ENCODE results near the gene ASPHD1. TPM values are rescaled to one million over a fixed set of nuclear protein-coding genes. Genes with fewer than 3 reads are reported as not detected.

Gene ASPHD1
- total and polyA plus RNA-seq, 10 donors: 0.28 to 1.6 (median 0.77) TPM; not detected in 4

- intact Hi-C loops (cut with DNase I; ENCODE audit: low total_unique reads): no loop called here
- H3K36me3 ChIP-seq: no peaks in the 10 kb centered on the region
- TF ChIP-seq POLR2AphosphoS5 (IDR thresholded peaks at IDR 0.05) (no peak), POLR2A (IDR thresholded peaks at IDR 0.05) (no peak)
- TF ChIP-seq, protein P1, sequence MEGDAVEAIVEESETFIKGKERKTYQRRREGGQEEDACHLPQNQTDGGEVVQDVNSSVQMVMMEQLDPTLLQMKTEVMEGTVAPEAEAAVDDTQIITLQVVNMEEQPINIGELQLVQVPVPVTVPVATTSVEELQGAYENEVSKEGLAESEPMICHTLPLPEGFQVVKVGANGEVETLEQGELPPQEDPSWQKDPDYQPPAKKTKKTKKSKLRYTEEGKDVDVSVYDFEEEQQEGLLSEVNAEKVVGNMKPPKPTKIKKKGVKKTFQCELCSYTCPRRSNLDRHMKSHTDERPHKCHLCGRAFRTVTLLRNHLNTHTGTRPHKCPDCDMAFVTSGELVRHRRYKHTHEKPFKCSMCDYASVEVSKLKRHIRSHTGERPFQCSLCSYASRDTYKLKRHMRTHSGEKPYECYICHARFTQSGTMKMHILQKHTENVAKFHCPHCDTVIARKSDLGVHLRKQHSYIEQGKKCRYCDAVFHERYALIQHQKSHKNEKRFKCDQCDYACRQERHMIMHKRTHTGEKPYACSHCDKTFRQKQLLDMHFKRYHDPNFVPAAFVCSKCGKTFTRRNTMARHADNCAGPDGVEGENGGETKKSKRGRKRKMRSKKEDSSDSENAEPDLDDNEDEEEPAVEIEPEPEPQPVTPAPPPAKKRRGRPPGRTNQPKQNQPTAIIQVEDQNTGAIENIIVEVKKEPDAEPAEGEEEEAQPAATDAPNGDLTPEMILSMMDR (IDR thresholded peaks at IDR 0.05 in 8 of 11, conservative IDR thresholded peaks at IDR 0.05 in 3 of 11): no peak
- H3K27me3 ChIP-seq (replicated peaks in 1 of 7): peaks cover 0 to 67% (median 28%) of the 10 kb centered on the region in 7 donors
- peak overlapping the region; percentile 7 to 66 (median 26) for H3K4me3 ChIP-seq
- H3K9me3 ChIP-seq: no peaks in the 10 kb centered on the region
- no peak for DNase-seq
- H3K4me1 ChIP-seq: peaks cover 3 to 19% (median 16%) of the 10 kb centered on the region in 6 donors
- no peak overlapping the region for H3K27ac ChIP-seq
- WGBS, 5 donors: 14 to 32% (median 24%) methylated on average over 18 of the region's 18 CpGs
Observed at GRCh38 chr16:29876217-29876593, 24.1 kb upstream of the ASPHD1 start.

DNA sequence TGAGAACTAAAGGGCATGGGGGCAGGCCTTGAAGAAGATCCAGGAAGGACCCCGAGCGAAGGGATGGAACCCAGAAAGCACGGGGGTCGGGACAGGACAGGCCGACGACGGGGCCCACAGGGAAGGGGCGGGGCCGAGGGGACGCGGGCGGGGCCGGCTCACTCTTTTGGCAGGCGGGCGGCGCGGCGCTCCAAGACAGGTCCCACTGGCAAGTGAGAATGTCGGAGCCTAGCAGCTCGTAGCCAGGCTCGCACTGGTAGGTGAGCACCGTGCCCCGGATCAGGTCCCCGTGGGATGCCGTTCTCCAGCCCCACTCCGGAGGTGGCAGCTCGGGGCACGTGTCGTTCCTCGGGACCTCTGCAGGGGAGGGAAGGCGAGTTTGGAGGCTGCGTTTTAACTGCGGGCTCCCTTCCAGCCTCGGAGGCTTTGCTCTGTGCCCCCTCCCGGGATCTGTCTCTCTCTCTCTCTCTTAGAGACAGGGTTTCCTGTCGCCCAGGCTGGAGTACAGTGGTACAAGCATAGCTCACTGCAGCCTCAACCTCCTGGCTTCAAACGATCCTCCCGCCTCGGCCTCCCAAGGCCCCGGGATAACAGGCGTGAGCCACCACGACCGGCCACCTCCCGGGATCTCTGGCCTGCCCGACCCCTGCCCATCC, 23.6 kb upstream of the ASPHD1 start:
- no peaks in the 10 kb centered on the region for H3K9me3 ChIP-seq
- DNase-seq: no peak
- H3K36me3 ChIP-seq: no peaks in the 10 kb centered on the region
- H3K4me1 ChIP-seq: peaks cover 3 to 19% (median 16%) of the 10 kb centered on the region in 6 donors
- intact Hi-C loops (cut with DNase I; ENCODE audit: low total_unique reads): no loop called here
- 6 to 9% (median 8%) methylated on average over 36 to 45 of the region's 45 CpGs for WGBS, 5 donors
- peaks cover 0 to 67% (median 28%) of the 10 kb centered on the region in 7 donors for H3K27me3 ChIP-seq (replicated peaks in 1 of 7)
- H3K27ac ChIP-seq: no peak overlapping the region
- peak overlapping the region; percentile 7 to 66 (median 26) for H3K4me3 ChIP-seq
- TF ChIP-seq POLR2AphosphoS5 (IDR thresholded peaks at IDR 0.05) (no peak), POLR2A (IDR thresholded peaks at IDR 0.05) (no peak)
- TF ChIP-seq, protein P1 (IDR thresholded peaks at IDR 0.05 in 8 of 11, conservative IDR thresholded peaks at IDR 0.05 in 3 of 11): no peak

DNA sequence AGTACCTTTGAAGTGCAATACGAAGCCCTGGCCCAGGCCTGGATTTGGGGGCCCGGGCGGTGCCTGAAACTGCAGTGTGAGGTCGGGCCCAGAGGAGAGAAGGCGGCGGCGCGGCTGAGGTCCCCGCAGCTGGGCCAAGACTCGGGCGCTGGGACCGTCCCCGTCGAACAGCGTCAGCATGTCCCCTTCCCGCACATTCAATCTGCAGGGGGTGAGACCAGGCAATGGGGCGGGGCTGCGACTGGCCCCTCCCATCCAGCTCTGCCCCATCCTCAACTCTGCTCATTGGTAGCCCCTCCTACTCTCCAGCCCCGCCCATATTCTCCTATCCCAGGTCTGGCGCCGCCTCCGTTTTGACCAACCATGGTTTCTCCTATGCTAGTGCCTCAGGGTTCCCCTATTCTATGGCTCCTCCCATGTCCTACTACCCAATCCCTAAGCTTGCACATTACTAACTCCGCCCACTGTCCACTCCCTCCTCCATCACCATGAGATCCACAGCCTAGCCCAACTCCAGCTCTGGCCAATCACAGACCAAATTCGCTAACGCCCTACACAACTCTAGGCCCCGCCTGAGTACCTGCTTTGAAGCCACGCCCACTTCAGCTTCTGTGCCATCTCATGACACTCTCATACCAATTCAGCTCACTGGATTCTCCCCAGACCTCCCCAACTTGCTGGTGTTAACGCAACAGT, 22.9 kb upstream of the ASPHD1 start:
- H3K27me3 ChIP-seq (replicated peaks in 1 of 7): peaks cover 0 to 63% (median 28%) of the 10 kb centered on the region in 7 donors
- H3K36me3 ChIP-seq: no peaks in the 10 kb centered on the region
- no peak overlapping the region for H3K27ac ChIP-seq
- H3K4me3 ChIP-seq: peak overlapping the region in 3 of 8 donors; percentile 11 to 66 (median 28)
- TF ChIP-seq POLR2AphosphoS5 (IDR thresholded peaks at IDR 0.05) (no peak), POLR2A (IDR thresholded peaks at IDR 0.05) (no peak)
- TF ChIP-seq, protein P1 (IDR thresholded peaks at IDR 0.05 in 8 of 11, conservative IDR thresholded peaks at IDR 0.05 in 3 of 11): no peak
- 15 to 22% (median 20%) methylated on average over 23 to 28 of the region's 28 CpGs for WGBS, 5 donors
- H3K4me1 ChIP-seq: peaks cover 3 to 19% (median 16%) of the 10 kb centered on the region in 6 donors
- no peaks in the 10 kb centered on the region for H3K9me3 ChIP-seq
- intact Hi-C loops (cut with DNase I; ENCODE audit: low total_unique reads): no loop called here
- no peak for DNase-seq

- H3K9me3 ChIP-seq: no peaks in the 10 kb centered on the region
- H3K27ac ChIP-seq: no peak overlapping the region
- TF ChIP-seq POLR2AphosphoS5 (IDR thresholded peaks at IDR 0.05) (no peak), POLR2A (IDR thresholded peaks at IDR 0.05) (no peak)
- TF ChIP-seq, protein P1 (IDR thresholded peaks at IDR 0.05 in 8 of 11, conservative IDR thresholded peaks at IDR 0.05 in 3 of 11): no peak
- H3K4me1 ChIP-seq: peaks cover 3 to 19% (median 16%) of the 10 kb centered on the region in 6 donors
- 91 to 95% (median 92%) methylated on average over 14 of the region's 14 CpGs for WGBS, 5 donors
- intact Hi-C loops (cut with DNase I; ENCODE audit: low total_unique reads): no loop called here
- H3K4me3 ChIP-seq: no peak overlapping the region
- H3K36me3 ChIP-seq: no peaks in the 10 kb centered on the region
- H3K27me3 ChIP-seq (replicated peaks in 1 of 7): peaks cover 0 to 63% (median 28%) of the 10 kb centered on the region in 7 donors
- DNase-seq: no peak
Observed at GRCh38 chr16:29878172-29878571, 22.1 kb upstream of the ASPHD1 start.

Data from spleen (tissue), 11 donors.